ENCODE data around the gene EXPH5. TPM values are rescaled to one million over a fixed set of nuclear protein-coding genes. Genes with fewer than 3 reads are reported as not detected.
A peak's percentile ranks its signal among the peaks of the same experiment; 100 is the strongest.

EXPH5 gene
- total and polyA plus RNA-seq, 9 of the 15 experiments (the other 6 are each of a cell fraction or from before 2014, with no cell fraction given): 1.3 to 8.5 (median 4.8) TPM

GRCh38 chr11:108497317-108498045, 96.1 kb downstream of the EXPH5 start (continued):
- TF ChIP-seq CBFA2T2 (conservative IDR thresholded peaks at IDR 0.05) (no peak), SMAD3 (CRISPR knock-in tag; conservative IDR thresholded peaks at IDR 0.05) (no peak), PHB2 (IDR thresholded peaks at IDR 0.05; ENCODE audit: low read depth) (no peak), E4F1 (CRISPR knock-in tag; IDR thresholded peaks at IDR 0.05; ENCODE audit: borderline replicate concordance) (no peak), KDM5B (IDR thresholded peaks at IDR 0.05; ENCODE audit: insufficient replicate concordance, low read depth, low read length) (peak; percentile 90), ZNF175 (CRISPR knock-in tag; IDR thresholded peaks at IDR 0.05; ENCODE audit: low read depth) (no peak), THAP12 (CRISPR knock-in tag; IDR thresholded peaks at IDR 0.05) (0 out of 2 replicates have a peak, but pooled peaks have one; percentile 13), HMG20A (CRISPR knock-in tag; conservative IDR thresholded peaks at IDR 0.05) (no peak), SNAPC5 (CRISPR knock-in tag; IDR thresholded peaks at IDR 0.05) (no peak), ZNF354B (CRISPR knock-in tag; IDR thresholded peaks at IDR 0.05) (no peak), BCLAF1 (IDR thresholded peaks at IDR 0.05; ENCODE audit: borderline replicate concordance in 1 of 2, control insufficient read depth in 1 of 2, low read depth in 2 of 2, low read length in 1 of 2) (0 out of 4 replicates have a peak, but pooled peaks of 1 of the 2 experiments have one; percentile 59), NFRKB (IDR thresholded peaks at IDR 0.05; ENCODE audit: low read depth) (peak; percentile 84), ETV5 (CRISPR knock-in tag; IDR thresholded peaks at IDR 0.05; ENCODE audit: low read depth) (0 out of 2 replicates have a peak, but pooled peaks have one; percentile 55), CC2D1A (IDR thresholded peaks at IDR 0.05) (peak; percentile 89), ZBTB49 (CRISPR knock-in tag; IDR thresholded peaks at IDR 0.05; ENCODE audit: borderline replicate concordance) (no peak), HOXB6 (CRISPR knock-in tag; IDR thresholded peaks at IDR 0.05; ENCODE audit: borderline replicate concordance) (no peak)
